Peyer's patch (tissue), 4 donors: ENCODE data around the gene TUBGCP2.

Experiments used
- CTCF ChIP-seq, 6 experiments: fragments of 450-650 bp in 4 of 6; fragments of 200-600 bp in 2 of 6; sonication (generic) in 1 of 6; IDR thresholded peaks; one replicate each; pipeline ENCODE4 v1.5.1; 2017 to 2019; ENCODE audit warnings: antibody characterized with exemption in 6 of 6, mild to moderate bottlenecking in 3 of 6, moderate library complexity in 1 of 6
- POLR2A ChIP-seq, 2 donors: fragments of 450-650 bp; IDR thresholded peaks; one replicate each; pipeline ENCODE4 v1.5.1; 2017; ENCODE audit warnings: antibody characterized with exemption in 2 of 2, mild to moderate bottlenecking in 2 of 2, moderate library complexity in 2 of 2

GRCh38 chr10:133328358-133329343, 20.0 kb upstream of the TUBGCP2 start:
- TF ChIP-seq CTCF (IDR thresholded peaks at IDR 0.05): no peak
- TF ChIP-seq POLR2A (IDR thresholded peaks at IDR 0.05): no peak
